K562 (cell line): Measurements from ENCODE around the gene SCAP. TPM values are rescaled to one million over a fixed set of nuclear protein-coding genes. Genes with fewer than 3 reads are reported as not detected.
A peak's percentile ranks its signal among the peaks of the same experiment; 100 is the strongest.

Experiments
- CBFA2T3 ChIP-seq: fragments of 450-650 bp; IDR thresholded peaks from 2 replicates; pipeline ENCODE4 v1.6.1; 2017
- CBX1 ChIP-seq: sonication (generic); IDR thresholded peaks from 2 replicates; pipeline ENCODE4 v1.6.1; 2016; ENCODE audit warnings: antibody characterized with exemption, low read depth, mild to moderate bottlenecking
- CXXC5 ChIP-seq: fragments of 250-450 bp; sonication (Bioruptor Pico); IDR thresholded peaks from 2 replicates; pipeline ENCODE4 v1.8.0; 2022; ENCODE audit warnings: inconsistent platforms, mild to moderate bottlenecking, moderate library complexity
- DACH1 ChIP-seq: fragments of 450-650 bp; IDR thresholded peaks from 2 replicates; pipeline ENCODE4 v1.6.1; 2018; ENCODE audit not compliant: partially characterized antibody
- DLX4 ChIP-seq: fragments of 250-450 bp; sonication (Bioruptor Pico); IDR thresholded peaks from 2 replicates; pipeline ENCODE4 v1.6.1; 2021; ENCODE audit warnings: mild to moderate bottlenecking
- ETV6 ChIP-seq, 3 experiments: fragments of 150-350 bp in 1 of 3; sonication (generic) in 1 of 3; formaldehyde crosslinking in 1 of 3; IDR thresholded peaks; 2 replicates each; pipeline versions ENCODE4 v1.6.1 to v1.8.0; 2014 to 2022; ENCODE audit warnings: borderline replicate concordance in 2 of 3, low read depth in 2 of 3, antibody characterized with exemption in 1 of 3, low read length in 1 of 3, mild to moderate bottlenecking in 1 of 3, missing genetic modification reagents in 1 of 3
- MTA3 ChIP-seq: fragments of 450-650 bp; formaldehyde crosslinking; IDR thresholded peaks from 2 replicates; pipeline ENCODE4 v1.6.1; 2017; ENCODE audit warnings: mild to moderate bottlenecking, borderline replicate concordance
- MYBL2 ChIP-seq, 2 experiments: fragments of 450-650 bp in 1 of 2; sonication (generic) in 1 of 2; formaldehyde crosslinking in 1 of 2; IDR thresholded peaks; 2 replicates each; pipeline versions ENCODE4 v1.6.1 to v1.8.1; 2017 to 2022; ENCODE audit warnings: borderline replicate concordance in 1 of 2, inconsistent platforms in 1 of 2, low read depth in 1 of 2, mild to moderate bottlenecking in 1 of 2, missing genetic modification reagents in 1 of 2, moderate library complexity in 1 of 2
- NFE2 ChIP-seq: IDR thresholded peaks from 2 replicates; pipeline ENCODE4 v1.6.1; 2014; ENCODE audit warnings: antibody characterized with exemption, low read depth
- NFXL1 ChIP-seq: fragments of 450-650 bp; formaldehyde crosslinking; IDR thresholded peaks from 2 replicates; pipeline ENCODE4 v1.4.0; 2021; ENCODE audit warnings: mild to moderate bottlenecking
- POLR2AphosphoS5 ChIP-seq: IDR thresholded peaks from 2 replicates; pipeline ENCODE4 v1.6.1; 2011; ENCODE audit warnings: mild to moderate bottlenecking, low read depth, low read length, moderate library complexity; ENCODE audit not compliant: control insufficient read depth, insufficient read depth
- PPARD ChIP-seq: fragments of 250-450 bp; sonication (Bioruptor Pico); IDR thresholded peaks from 2 replicates; pipeline ENCODE4 v1.8.0; 2022; ENCODE audit warnings: inconsistent platforms, mild to moderate bottlenecking, moderate library complexity
- SIRT6 ChIP-seq: IDR thresholded peaks from one replicate; pipeline ENCODE4 v1.6.1; 2012; ENCODE audit warnings: low read depth, mild to moderate bottlenecking, control low read depth, inconsistent platforms, low read length, moderate library complexity
- SMAD3 ChIP-seq: fragments of 450-650 bp; formaldehyde crosslinking; conservative IDR thresholded peaks from 2 replicates; pipeline ENCODE4 v1.4.0; 2020; ENCODE audit warnings: mild to moderate bottlenecking
- SMC3 ChIP-seq: conservative IDR thresholded peaks from 2 replicates; pipeline ENCODE4 v1.6.1; 2011; ENCODE audit warnings: low read depth, low read length, improper control_type of control experiment; ENCODE audit not compliant: insufficient read depth
- SRSF7 ChIP-seq: fragments of 200-400 bp; formaldehyde crosslinking; optimal IDR thresholded peaks from 2 replicates; pipeline ENCODE3; 2017; ENCODE audit warnings: mild to moderate bottlenecking, low read depth, low read length
- TAF7 ChIP-seq: fragments of 450-650 bp; IDR thresholded peaks from 2 replicates; pipeline ENCODE4 v1.6.1; 2016; ENCODE audit warnings: missing genetic modification characterization, missing compliant biosample characterization
- TCF15 ChIP-seq: fragments of 250-450 bp; sonication (Bioruptor Pico); IDR thresholded peaks from 2 replicates; pipeline ENCODE4 v1.8.0; 2022; ENCODE audit warnings: moderate library complexity, mild to moderate bottlenecking, inconsistent platforms
- TCF3 ChIP-seq: sonication (generic); formaldehyde crosslinking; IDR thresholded peaks from 2 replicates; pipeline ENCODE4 v1.4.0; 2020; ENCODE audit warnings: mild to moderate bottlenecking, missing genetic modification reagents
- TCF7L2 ChIP-seq: fragments of 150-350 bp; IDR thresholded peaks from 2 replicates; pipeline ENCODE4 v1.6.1; 2016; ENCODE audit warnings: low read depth, mild to moderate bottlenecking, low read length, moderate library complexity
- TFAP4 ChIP-seq: sonication (generic); formaldehyde crosslinking; IDR thresholded peaks from 2 replicates; pipeline ENCODE4 v1.8.0; 2022; ENCODE audit warnings: missing genetic modification reagents, mild to moderate bottlenecking, moderate library complexity, borderline replicate concordance
- ZBTB34 ChIP-seq: fragments of 250-450 bp; sonication (Bioruptor Pico); IDR thresholded peaks from 2 replicates; pipeline ENCODE4 v1.8.0; 2021; ENCODE audit warnings: mild to moderate bottlenecking, moderate library complexity
- ZNF316 ChIP-seq: fragments of 450-650 bp; IDR thresholded peaks from 2 replicates; pipeline ENCODE4 v1.6.1; 2016
- ZNF584 ChIP-seq: fragments of 200-800 bp; sonication (Bioruptor generic); IDR thresholded peaks from 2 replicates; pipeline ENCODE4 v1.6.1; 2016; ENCODE audit warnings: low read depth, mild to moderate bottlenecking, missing genetic modification characterization, missing compliant biosample characterization
- ZNF699 ChIP-seq: fragments of 250-450 bp; sonication (Bioruptor Pico); IDR thresholded peaks from 2 replicates; pipeline ENCODE4 v1.8.0; 2021; ENCODE audit warnings: mild to moderate bottlenecking, moderate library complexity; ENCODE audit not compliant: insufficient replicate concordance
- polyA plus RNA-seq, 8 experiments: library from polyadenylated mRNA; depleted of rRNA in 4 of 8; stranded (reverse) in 5 of 8; unstranded in 3 of 8; fragments of >200 nt; fragmentation: Nextera tagmentation in 2 of 8; fragmentation: Illumina TruSeq in 1 of 8; extraction: Ambion mirVana in 2 of 8; extraction: Trizol in 1 of 8; gene quantifications; 2 replicates each; pipeline versions ENCODE4 v1.2.1 to v1.2.3, GENCODE V29; 2011 to 2014; ENCODE audit warnings: inconsistent platforms in 1 of 8, missing spikeins in 1 of 8
- total RNA-seq, 7 experiments: library from RNA; depleted of rRNA in 6 of 7; stranded (reverse); fragments of >200 nt in 6 of 7; fragmentation: Illumina TruSeq in 2 of 7; extraction: Trizol in 2 of 7; gene quantifications; 2 replicates each; pipeline versions ENCODE4 v1.2.1 to v1.2.3, GENCODE V29; 2011 to 2021; ENCODE audit warnings: low replicate concordance in 1 of 7

Gene SCAP
- total and polyA plus RNA-seq, 9 of the 15 experiments (the other 6 are each of a cell fraction or from before 2014, with no cell fraction given) = 2.6 to 104 (median 37.8) TPM

DNA sequence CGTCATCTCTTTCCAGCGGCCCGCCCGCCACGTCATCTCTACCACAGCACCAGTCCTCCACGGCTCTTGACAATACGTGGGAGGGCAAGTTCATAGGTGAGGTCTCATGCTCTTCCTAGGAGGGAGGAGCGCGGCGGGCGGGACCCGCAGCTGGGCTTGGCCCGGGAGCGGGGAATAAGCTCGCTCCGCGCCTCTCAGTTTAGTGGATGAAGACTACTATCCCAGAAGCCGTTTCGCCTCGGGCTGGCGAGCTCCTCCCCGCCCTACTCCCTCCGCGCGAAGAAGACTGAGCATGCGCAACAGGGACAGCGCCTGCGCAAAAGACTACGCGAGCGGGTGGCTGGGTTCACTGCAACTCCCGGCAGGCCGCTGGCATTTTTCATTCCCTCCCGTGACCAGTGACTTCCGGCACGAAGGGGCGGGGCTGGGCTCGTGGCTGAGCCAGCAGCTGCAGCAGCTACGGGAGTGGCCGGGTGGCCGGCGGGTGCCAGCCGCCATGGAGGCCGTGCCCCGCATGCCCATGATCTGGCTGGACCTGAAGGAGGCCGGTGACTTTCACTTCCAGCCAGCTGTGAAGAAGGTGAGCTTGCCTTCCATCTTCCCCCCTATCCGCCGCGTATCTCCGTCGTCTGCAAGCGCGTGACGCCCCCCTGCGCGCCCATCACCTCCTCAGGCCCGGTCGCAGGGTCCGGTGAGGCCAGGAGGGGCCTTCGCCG is 95.0 kb downstream of the SCAP start, which contains the start of gene PTPN23 (continued):
- TF ChIP-seq SMAD3 (CRISPR knock-in tag) (no peak), SRSF7 (no peak), TCF15 (no peak), CBX1 (no peak; the same call in 1 of the 2 replicates), SMC3 (0 out of 2 replicates have a peak, but pooled peaks have one; percentile 19), ZNF584 (peak; percentile 75; the same call in 1 of the 2 replicates), MYBL2 (IDR thresholded peaks at IDR 0.05; ENCODE audit: low read depth) (no peak), MYBL2 (CRISPR knock-in tag; IDR thresholded peaks at IDR 0.05; ENCODE audit: borderline replicate concordance) (no peak), SIRT6 (no peak), TAF7 (peak; percentile 63; the same call in 1 of the 2 replicates), NFXL1 (no peak), DACH1 (peak; percentile 59), ETV6 (IDR thresholded peaks at IDR 0.05; ENCODE audit: borderline replicate concordance in 1 of 2, low read depth in 2 of 2, low read length in 1 of 2) (no peak; a peak in 1 of 4 replicates), ETV6 (CRISPR knock-in tag; IDR thresholded peaks at IDR 0.05; ENCODE audit: borderline replicate concordance) (no peak), TCF3 (CRISPR knock-in tag) (no peak; the same call in 1 of the 2 replicates), CBFA2T3 (no peak), DLX4 (CRISPR knock-in tag) (no peak), MTA3 (0 out of 2 replicates have a peak, but pooled peaks have one; percentile 70), ZNF699 (no peak), ZNF316 (no peak; the same call in none of the 2 replicates), TCF7L2 (no peak), ZBTB34 (CRISPR knock-in tag) (no peak), CXXC5 (CRISPR knock-in tag) (peak; percentile 69), POLR2AphosphoS5 (peak; percentile 72; the same call in 1 of the 2 replicates), NFE2 (peak; percentile 4; the same call in 1 of the 2 replicates), TFAP4 (peak; percentile 96), PPARD (CRISPR knock-in tag) (no peak)
